Bronchial epithelial cell (primary cell): ENCODE data around the gene TRA2B. TPM values are rescaled to one million over a fixed set of nuclear protein-coding genes. Genes with fewer than 3 reads are reported as not detected.

Experiments
- DNase-seq: peaks from one replicate; pipeline ENCODE4 v3.0.0-alpha.2; 2010; ENCODE audit warnings: low read depth
- FAIRE-seq: peaks from 2 replicates; lab custom pipeline; 2011; peaks lifted over from hg19 to GRCh38; lab: Jason Lieb, UNC
- H3K27me3 ChIP-seq: 2 replicates; pipeline ENCODE4 v1.5.1; 2011; ENCODE audit warnings: low read length; ENCODE audit not compliant: control insufficient read depth, insufficient read depth
- H3K36me3 ChIP-seq: 2 replicates; pipeline ENCODE4 v1.5.1; 2011; ENCODE audit warnings: low read length; ENCODE audit not compliant: control insufficient read depth, insufficient read depth
- H3K4me3 ChIP-seq: 2 replicates; pipeline ENCODE4 v1.5.1; 2011; ENCODE audit warnings: mild to moderate bottlenecking, low read depth, low read length, control low read depth
- total RNA-seq: library from RNA; depleted of rRNA; stranded (reverse); fragments of >200 nt; gene quantifications from 2 replicates; pipeline ENCODE4 v1.2.1, GENCODE V29; 2014
- TF ChIP-seq, protein P1 (sequence below): IDR thresholded peaks from 2 replicates; pipeline ENCODE4 v1.5.1; 2011; ENCODE audit warnings: mild to moderate bottlenecking, moderate library complexity, low read length, control low read depth, inconsistent platforms; ENCODE audit not compliant: insufficient read depth, severe bottlenecking

The TRA2B gene
- total RNA-seq, 1 donor from 2014 or later: 202 TPM

DNA sequence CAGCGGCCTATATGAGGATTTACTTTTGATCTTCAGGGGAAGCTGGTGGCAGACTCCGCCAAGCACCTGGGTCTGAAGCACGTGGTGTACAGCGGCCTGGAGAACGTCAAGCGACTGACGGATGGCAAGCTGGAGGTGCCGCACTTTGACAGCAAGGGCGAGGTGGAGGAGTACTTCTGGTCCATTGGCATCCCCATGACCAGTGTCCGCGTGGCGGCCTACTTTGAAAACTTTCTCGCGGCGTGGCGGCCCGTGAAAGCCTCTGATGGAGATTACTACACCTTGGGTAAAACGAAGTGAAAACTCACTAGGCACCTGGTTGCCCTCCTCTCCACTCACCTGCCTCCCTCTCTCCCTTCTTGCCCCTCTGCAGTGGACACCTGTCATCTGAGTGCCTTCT is 33.8 kb upstream of the TRA2B start:
- FAIRE-seq (no peak), DNase-seq (no peak)
- Histone ChIP-seq H3K36me3 (peaks cover 16% of the 10 kb centered on the region), H3K4me3 (no peak overlapping the region), H3K27me3 (no peaks in the 10 kb centered on the region)
- TF ChIP-seq, protein P1, sequence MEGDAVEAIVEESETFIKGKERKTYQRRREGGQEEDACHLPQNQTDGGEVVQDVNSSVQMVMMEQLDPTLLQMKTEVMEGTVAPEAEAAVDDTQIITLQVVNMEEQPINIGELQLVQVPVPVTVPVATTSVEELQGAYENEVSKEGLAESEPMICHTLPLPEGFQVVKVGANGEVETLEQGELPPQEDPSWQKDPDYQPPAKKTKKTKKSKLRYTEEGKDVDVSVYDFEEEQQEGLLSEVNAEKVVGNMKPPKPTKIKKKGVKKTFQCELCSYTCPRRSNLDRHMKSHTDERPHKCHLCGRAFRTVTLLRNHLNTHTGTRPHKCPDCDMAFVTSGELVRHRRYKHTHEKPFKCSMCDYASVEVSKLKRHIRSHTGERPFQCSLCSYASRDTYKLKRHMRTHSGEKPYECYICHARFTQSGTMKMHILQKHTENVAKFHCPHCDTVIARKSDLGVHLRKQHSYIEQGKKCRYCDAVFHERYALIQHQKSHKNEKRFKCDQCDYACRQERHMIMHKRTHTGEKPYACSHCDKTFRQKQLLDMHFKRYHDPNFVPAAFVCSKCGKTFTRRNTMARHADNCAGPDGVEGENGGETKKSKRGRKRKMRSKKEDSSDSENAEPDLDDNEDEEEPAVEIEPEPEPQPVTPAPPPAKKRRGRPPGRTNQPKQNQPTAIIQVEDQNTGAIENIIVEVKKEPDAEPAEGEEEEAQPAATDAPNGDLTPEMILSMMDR: no peak

DNA sequence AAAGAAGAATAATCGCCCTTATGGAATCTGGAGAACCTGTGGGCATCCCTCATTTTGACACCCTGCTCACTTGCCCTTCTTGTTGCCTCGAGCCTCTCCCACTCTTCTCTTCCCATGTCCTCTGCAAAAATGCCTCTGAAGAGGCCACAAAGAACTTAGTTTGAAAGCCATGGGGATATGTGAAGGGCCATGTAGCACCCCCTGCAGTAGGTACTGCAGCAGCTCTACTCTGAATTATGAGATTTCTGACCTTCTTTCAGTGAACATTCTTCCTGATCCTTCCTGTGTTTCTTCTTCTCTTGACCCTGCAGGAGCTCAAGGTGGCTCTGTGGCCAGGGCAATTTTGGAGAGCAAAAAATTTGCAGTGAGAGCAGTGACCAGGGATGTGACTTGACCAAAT is 30.4 kb upstream of the TRA2B start:
- FAIRE-seq (no peak), DNase-seq (no peak)
- TF ChIP-seq, protein P1: no peak
- H3K36me3 ChIP-seq: peaks cover 14% of the 10 kb centered on the region
- H3K4me3 ChIP-seq: no peak overlapping the region
- no peaks in the 10 kb centered on the region for H3K27me3 ChIP-seq

DNA sequence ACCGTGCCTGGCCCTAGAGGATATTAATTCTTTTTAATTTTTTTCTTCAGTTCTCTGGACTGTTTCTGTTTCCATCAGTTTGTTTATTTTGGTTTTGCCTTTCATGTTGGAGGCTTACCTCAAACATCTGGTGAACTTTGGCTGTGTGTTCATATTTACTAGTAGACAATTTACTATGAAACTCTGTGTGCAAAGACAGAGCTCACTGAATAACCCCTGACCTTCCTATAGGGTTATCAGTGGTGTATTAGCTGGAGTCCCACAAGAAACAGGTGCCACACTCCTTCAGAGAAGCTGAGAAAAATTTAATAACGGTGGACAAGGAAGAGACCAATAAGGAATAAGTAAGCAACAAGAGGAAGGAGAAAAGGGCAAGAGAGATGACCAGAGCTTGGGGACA is 28.8 kb upstream of the TRA2B start:
- FAIRE-seq (no peak), DNase-seq (no peak)
- H3K27me3 ChIP-seq: no peaks in the 10 kb centered on the region
- peaks cover 14% of the 10 kb centered on the region for H3K36me3 ChIP-seq
- H3K4me3 ChIP-seq: no peak overlapping the region
- TF ChIP-seq, protein P1: no peak

DNA sequence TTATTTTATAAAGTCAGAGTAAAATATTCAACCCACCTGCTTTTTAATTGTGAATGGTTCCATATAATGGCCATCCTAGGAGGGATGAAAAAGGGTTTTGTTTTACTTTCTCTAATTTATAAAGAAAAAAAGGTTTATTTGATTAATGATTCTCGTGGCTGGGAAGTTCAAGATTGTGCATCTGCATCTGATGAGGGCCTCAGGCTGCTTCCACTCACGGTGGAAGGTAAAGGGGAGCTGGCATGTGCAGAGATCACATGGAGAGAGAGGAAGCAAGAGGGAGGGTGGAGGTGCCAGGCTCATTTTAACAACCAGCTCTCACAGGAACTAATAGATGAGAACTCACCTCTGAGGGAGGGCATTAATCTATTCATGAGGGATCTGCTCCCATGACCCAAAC is 27.7 kb upstream of the TRA2B start:
- Histone ChIP-seq H3K36me3 (peaks cover 8% of the 10 kb centered on the region), H3K4me3 (no peak overlapping the region), H3K27me3 (no peaks in the 10 kb centered on the region)
- no peak for FAIRE-seq
- no peak for DNase-seq
- TF ChIP-seq, protein P1: no peak

DNA sequence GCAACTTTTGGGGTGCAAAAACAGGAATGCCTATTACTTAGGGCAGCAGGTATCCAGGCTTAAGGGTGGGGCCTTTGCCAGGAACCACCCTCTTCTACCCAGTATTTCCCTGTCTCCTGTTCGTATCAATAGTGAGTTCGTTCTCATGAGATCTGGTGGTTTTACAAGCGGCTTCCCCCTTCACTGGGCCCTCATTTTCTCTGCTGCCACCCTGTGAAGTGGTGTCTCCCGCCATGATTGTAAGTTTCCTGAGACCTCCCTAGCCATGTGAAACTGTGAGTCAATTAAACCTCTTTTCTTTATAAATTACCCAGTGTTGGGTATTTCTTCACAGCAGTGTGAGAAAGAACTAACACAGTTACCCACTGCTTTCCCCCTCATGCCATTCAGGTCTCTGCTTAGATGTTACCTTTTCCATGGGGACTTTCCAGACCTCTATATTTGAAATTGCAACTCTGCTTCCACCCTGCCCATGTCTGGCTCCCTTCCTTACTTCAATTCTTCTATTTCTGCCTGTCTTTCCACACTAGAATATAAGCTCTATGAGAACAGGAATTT is 23.9 kb upstream of the TRA2B start:
- no peak for DNase-seq
- no peak for FAIRE-seq
- Histone ChIP-seq H3K4me3 (no peak overlapping the region), H3K36me3 (peaks cover 3% of the 10 kb centered on the region), H3K27me3 (no peaks in the 10 kb centered on the region)
- TF ChIP-seq, protein P1: no peak
